Retinal pigment epithelial cell (primary cell): ENCODE data around the gene MED13L.

Experiments used
- DNase-seq: peaks from one replicate; pipeline ENCODE4 v3.0.0-alpha.2; 2010; ENCODE audit warnings: low read depth
- H3K4me3 ChIP-seq: 2 replicates; pipeline ENCODE4 v1.5.1; 2011; ENCODE audit warnings: mild to moderate bottlenecking, low read length, control low read depth, moderate library complexity
- TF ChIP-seq, protein P1 (sequence below): conservative IDR thresholded peaks from 2 replicates; pipeline ENCODE4 v1.5.1; 2011; ENCODE audit warnings: low read depth, low read length, control low read depth, inconsistent platforms

Gene MED13L

GRCh38 chr12:116028619-116029018, 248.9 kb downstream of the MED13L start:
- H3K4me3 ChIP-seq: no peak overlapping the region
- TF ChIP-seq, protein P1, sequence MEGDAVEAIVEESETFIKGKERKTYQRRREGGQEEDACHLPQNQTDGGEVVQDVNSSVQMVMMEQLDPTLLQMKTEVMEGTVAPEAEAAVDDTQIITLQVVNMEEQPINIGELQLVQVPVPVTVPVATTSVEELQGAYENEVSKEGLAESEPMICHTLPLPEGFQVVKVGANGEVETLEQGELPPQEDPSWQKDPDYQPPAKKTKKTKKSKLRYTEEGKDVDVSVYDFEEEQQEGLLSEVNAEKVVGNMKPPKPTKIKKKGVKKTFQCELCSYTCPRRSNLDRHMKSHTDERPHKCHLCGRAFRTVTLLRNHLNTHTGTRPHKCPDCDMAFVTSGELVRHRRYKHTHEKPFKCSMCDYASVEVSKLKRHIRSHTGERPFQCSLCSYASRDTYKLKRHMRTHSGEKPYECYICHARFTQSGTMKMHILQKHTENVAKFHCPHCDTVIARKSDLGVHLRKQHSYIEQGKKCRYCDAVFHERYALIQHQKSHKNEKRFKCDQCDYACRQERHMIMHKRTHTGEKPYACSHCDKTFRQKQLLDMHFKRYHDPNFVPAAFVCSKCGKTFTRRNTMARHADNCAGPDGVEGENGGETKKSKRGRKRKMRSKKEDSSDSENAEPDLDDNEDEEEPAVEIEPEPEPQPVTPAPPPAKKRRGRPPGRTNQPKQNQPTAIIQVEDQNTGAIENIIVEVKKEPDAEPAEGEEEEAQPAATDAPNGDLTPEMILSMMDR: no peak
- DNase-seq: no peak

DNA sequence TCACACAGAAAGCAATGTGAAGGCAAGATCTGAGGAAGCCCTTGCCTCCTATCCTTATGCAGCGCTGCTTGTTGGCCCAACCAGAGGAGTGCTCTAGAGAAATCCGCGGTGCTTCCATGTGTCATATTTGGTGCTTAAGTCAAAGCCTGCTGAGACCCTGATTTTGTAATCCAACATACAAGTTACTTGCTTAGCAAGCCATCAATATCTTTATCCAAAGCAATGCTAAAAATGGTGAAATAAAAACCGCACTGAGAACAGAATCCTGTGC, 250.0 kb downstream of the MED13L start:
- TF ChIP-seq, protein P1: no peak
- no peak overlapping the region for H3K4me3 ChIP-seq
- DNase-seq: no peak

GRCh38 chr12:116026768-116027550, 250.5 kb downstream of the MED13L start:
- TF ChIP-seq, protein P1: no peak
- DNase-seq: no peak
- no peak overlapping the region for H3K4me3 ChIP-seq

DNA sequence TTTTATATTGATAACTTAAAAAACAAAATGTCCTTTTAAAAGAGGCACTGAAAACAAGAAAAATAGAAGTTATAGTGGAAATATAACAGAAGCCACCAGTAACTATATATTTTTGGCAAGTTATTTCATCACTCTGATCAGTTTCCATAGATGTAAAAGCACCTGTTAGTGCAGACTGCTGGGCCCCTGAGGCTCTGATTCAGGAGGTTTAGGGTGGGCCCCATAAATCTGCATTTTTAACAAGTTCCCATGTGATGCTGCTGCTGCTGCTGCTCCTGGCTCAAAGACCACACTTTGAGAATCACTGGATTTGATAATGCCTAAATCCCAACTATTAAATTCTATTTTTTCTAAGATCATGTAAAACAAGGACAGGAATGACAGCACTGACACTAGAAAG, 251.1 kb downstream of the MED13L start:
- no peak overlapping the region for H3K4me3 ChIP-seq
- TF ChIP-seq, protein P1: no peak
- DNase-seq: no peak

- DNase-seq: no peak
- TF ChIP-seq, protein P1: no peak
- no peak overlapping the region for H3K4me3 ChIP-seq
Observed at GRCh38 chr12:116024769-116025168, 252.7 kb downstream of the MED13L start.

DNA sequence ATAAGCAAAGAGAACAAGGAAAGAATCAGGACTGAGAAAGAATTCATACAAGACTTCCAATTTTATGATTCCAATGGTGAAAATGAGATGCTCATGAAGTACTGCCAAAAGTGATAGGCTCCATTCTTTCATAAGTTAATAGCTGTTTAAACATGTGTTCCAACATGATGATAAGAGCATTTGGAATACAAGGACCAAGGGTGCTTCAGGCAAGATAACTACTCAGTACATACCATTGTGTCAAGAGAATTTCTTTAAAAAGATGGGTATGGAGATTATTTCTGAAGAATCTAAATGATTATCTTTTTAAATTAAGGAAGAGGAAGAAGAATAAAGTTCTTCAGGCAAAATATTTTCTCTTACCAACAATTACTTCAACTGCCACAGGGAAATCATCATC, 258.1 kb downstream of the MED13L start:
- no peak for DNase-seq
- H3K4me3 ChIP-seq: no peak overlapping the region
- TF ChIP-seq, protein P1: no peak

- no peak for DNase-seq
- TF ChIP-seq, protein P1: no peak
- no peak overlapping the region for H3K4me3 ChIP-seq
Observed at GRCh38 chr12:116018282-116018681, 259.2 kb downstream of the MED13L start.
